Lower leg skin (tissue), 4 donors: ENCODE data around the gene POR. TPM values are rescaled to one million over a fixed set of nuclear protein-coding genes. Genes with fewer than 3 reads are reported as not detected.

Experiments
- DNase-seq, 2 donors: peaks; one replicate each; pipeline ENCODE4 v3.0.0-alpha.2; 2019; ENCODE audit warnings: low spot score in 2 of 2
- H3K4me3 ChIP-seq: fragments of 200-600 bp; sonication (generic); 2 replicates; pipeline ENCODE4 v1.5.1; 2017; ENCODE audit warnings: mild to moderate bottlenecking, low read depth; ENCODE audit not compliant: poor library complexity, severe bottlenecking
- CTCF ChIP-seq, 3 donors: fragments of 450-650 bp; IDR thresholded peaks; one replicate each; pipeline ENCODE4 v1.5.1; 2016; ENCODE audit warnings: antibody characterized with exemption in 3 of 3, mild to moderate bottlenecking in 3 of 3, moderate library complexity in 2 of 3
- POLR2A ChIP-seq, 2 donors: fragments of 450-650 bp; IDR thresholded peaks; one replicate each; pipeline ENCODE4 v1.6.1; 2016 to 2017; ENCODE audit warnings: antibody characterized with exemption in 2 of 2, mild to moderate bottlenecking in 1 of 2, moderate library complexity in 1 of 2
- WGBS, 2 donors: methylation state at CpG; one replicate each; pipeline ENCODE4 v1.1.5; 2018; 5-methylcytosine and 5-hydroxymethylcytosine counted together
- intact Hi-C: fragments of 100-400 bp; cut with DNase I; formaldehyde crosslinking; loops from one replicate; pipeline ENCODE4 v1.15.0; 2023; ENCODE audit warnings: low total_unique reads
- total RNA-seq, 4 donors: library from RNA; depleted of rRNA; stranded (reverse); fragments of >200 nt; gene quantifications; one replicate each; pipeline ENCODE4 v1.1.0, GENCODE V29; 2016

Gene POR
- total RNA-seq, 4 donors from 2014 or later, result 77.4 to 129 (median 97.0) TPM

DNA sequence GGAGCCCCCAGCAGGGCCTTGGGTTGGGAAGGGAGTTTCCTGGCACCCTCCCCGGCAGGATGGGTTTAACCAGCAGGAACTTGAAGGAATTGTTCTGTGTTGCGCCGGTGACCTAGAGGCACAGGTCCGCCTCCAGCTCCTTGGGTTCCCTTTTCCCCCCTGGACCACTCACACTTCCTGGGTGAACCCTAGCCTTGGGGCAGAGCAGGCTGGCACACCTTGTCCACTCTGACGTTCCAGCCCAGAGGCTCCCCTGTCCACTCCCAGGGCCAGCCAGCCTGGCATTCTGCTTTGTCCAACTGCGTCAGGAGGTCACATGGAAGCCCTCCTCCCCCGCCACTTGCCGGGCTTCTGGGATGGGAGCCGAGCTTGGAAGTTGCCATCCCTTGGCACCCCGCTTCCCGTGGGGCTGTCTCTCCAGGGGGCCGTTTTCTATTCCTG, 53.6 kb downstream of the POR start:
- TF ChIP-seq POLR2A (IDR thresholded peaks at IDR 0.05), result no peak
- no peak for TF ChIP-seq CTCF (IDR thresholded peaks at IDR 0.05)
- no peak for DNase-seq
- WGBS, 2 donors, result 59 to 68% methylated on average over 12 of the region's 12 CpGs
- no peak overlapping the region for H3K4me3 ChIP-seq
- intact Hi-C loops, result no loop called here

DNA sequence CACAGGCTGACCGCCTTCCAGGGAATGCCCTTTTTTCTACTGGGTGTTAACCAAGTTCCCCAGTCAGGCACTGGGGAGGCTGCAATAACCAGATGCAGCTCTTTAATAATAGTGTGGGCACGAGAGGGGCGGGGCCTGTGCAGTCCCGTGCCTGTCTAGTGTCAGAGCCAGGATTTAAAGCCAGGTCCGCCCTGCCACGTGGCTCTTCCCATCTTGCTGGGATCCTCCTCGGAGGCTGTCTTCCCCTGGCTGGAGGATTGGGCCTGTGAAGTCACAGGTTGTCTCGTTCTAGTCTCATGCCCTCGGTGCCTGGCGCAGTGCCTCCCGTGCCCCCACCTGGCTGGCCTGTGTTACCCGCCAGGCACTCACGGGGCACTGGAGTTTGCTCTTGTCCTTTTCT, 54.2 kb downstream of the POR start:
- intact Hi-C loops, result no loop called here
- peak; percentile 75 to 94 for DNase-seq
- no peak for TF ChIP-seq POLR2A (IDR thresholded peaks at IDR 0.05)
- no peak for TF ChIP-seq CTCF (IDR thresholded peaks at IDR 0.05)
- H3K4me3 ChIP-seq, result no peak overlapping the region
- 42 to 45% methylated on average over 13 of the region's 13 CpGs for WGBS, 2 donors

DNA sequence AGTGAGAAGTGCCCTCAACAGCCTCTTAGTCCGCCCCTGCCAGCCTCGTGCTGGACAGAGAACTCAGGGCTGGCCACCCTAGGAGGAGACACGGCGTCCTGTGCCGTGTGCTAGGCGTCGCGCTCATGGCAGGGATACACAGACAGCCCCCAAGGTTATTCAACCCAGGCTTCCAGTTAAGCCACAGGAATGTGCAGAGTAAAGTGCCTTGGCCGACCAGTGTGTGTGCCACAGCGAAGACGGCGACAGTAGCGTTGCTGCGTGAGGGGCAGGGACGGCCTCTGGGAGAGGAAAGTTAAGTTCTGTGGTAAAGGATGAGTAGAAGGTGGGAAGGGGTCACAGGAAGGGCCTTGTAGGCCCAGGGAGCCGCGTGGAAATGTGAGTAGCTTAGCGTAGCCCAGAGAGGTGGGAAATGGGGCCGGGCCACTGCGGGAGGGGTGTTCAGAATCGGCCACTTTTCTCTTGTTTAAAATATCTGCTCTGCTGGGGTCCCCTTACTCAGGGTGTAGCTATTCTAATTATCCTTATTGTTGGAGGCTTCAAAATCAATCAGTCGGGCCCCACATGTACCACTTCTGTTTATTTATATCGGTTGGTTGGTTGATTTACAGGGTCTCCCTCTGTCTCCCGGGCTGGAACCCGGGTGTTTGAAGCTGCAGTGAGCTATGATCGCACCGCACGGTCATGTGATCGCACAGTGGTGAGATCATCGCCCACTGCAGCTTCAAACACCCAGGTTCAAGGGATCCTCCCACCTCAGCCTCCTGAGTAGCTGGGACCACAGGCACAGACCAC, 54.9 kb downstream of the POR start:
- intact Hi-C loops, result no loop called here
- WGBS, 2 donors, result 92 to 93% methylated on average over 30 of the region's 30 CpGs

GRCh38 chr7:75971309-75971960, 56.5 kb downstream of the POR start:
- H3K4me3 ChIP-seq, result no peak overlapping the region
- DNase-seq, result no peak
- TF ChIP-seq CTCF (IDR thresholded peaks at IDR 0.05), result no peak
- TF ChIP-seq POLR2A (IDR thresholded peaks at IDR 0.05), result no peak
- WGBS, 2 donors, result 83 to 84% methylated on average over 14 of the region's 14 CpGs
- intact Hi-C loops, result no loop called here

More for the DNA sequence above, 54.9 kb downstream of the POR start:
- no peak for TF ChIP-seq CTCF (IDR thresholded peaks at IDR 0.05)
- TF ChIP-seq POLR2A (IDR thresholded peaks at IDR 0.05), result no peak
- no peak overlapping the region for H3K4me3 ChIP-seq
- no peak for DNase-seq

GRCh38 chr7:75971961-75972763, 57.2 kb downstream of the POR start:
- H3K4me3 ChIP-seq, result no peak overlapping the region
- TF ChIP-seq POLR2A (IDR thresholded peaks at IDR 0.05), result no peak
- TF ChIP-seq CTCF (IDR thresholded peaks at IDR 0.05), result no peak
- no peak for DNase-seq
- WGBS, 2 donors, result 66 to 72% methylated on average over 19 of the region's 19 CpGs
- intact Hi-C loops, result no loop called here
